ENCODE measurements around the gene COASY. TPM values are rescaled to one million over a fixed set of nuclear protein-coding genes. Genes with fewer than 3 reads are reported as not detected.
A peak's percentile ranks its signal among the peaks of the same experiment; 100 is the strongest.

COASY gene
- total RNA-seq, 1 experiment from 2014 or later = 131 TPM

GRCh38 chr17:42529061-42529460, 32.9 kb upstream of the COASY start:
- POLR2A ChIA-PET = no interaction called here
- ATAC-seq = no peak
- DNase-seq (ENCODE audit: low spot score) = no peak
- H3K9me3 Mint-ChIP-seq = no peaks in the 10 kb centered on the region
- no peak overlapping the region for H3K27ac Mint-ChIP-seq
- H3K4me3 Mint-ChIP-seq = no peak overlapping the region
- peaks cover 4% of the 10 kb centered on the region for H3K4me1 Mint-ChIP-seq
- peaks cover 32% of the 10 kb centered on the region for H3K27me3 Mint-ChIP-seq (ENCODE audit: low read depth)
- CTCF ChIA-PET = interaction anchor here (0.6 to 2.6 kb wide), 4 partner anchors 9 to 307 kb away, joined by 3 to 12 read pairs (median 8); no protein-coding TSS in a partner anchor
- H3K36me3 Mint-ChIP-seq = no peaks in the 10 kb centered on the region
- TF ChIP-seq, protein P1, sequence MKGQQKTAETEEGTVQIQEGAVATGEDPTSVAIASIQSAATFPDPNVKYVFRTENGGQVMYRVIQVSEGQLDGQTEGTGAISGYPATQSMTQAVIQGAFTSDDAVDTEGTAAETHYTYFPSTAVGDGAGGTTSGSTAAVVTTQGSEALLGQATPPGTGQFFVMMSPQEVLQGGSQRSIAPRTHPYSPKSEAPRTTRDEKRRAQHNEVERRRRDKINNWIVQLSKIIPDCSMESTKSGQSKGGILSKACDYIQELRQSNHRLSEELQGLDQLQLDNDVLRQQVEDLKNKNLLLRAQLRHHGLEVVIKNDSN (CRISPR knock-in tag; IDR thresholded peaks at IDR 0.05) = no peak
- TF ChIP-seq CBFB (CRISPR knock-in tag; IDR thresholded peaks at IDR 0.05; ENCODE audit: low read depth) (no peak), TEAD1 (CRISPR knock-in tag; IDR thresholded peaks at IDR 0.05) (no peak), NFYB (CRISPR knock-in tag; conservative IDR thresholded peaks at IDR 0.05; ENCODE audit: low read depth) (no peak), RORB (CRISPR knock-in tag; IDR thresholded peaks at IDR 0.05) (no peak), ERG (CRISPR knock-in tag; IDR thresholded peaks at IDR 0.05) (no peak), GTF2I (CRISPR knock-in tag; conservative IDR thresholded peaks at IDR 0.05) (no peak), ZNF423 (CRISPR knock-in tag; IDR thresholded peaks at IDR 0.05) (no peak), FOXK1 (CRISPR knock-in tag; IDR thresholded peaks at IDR 0.05) (no peak), ATF2 (CRISPR knock-in tag; IDR thresholded peaks at IDR 0.05; ENCODE audit: borderline replicate concordance, low read depth) (no peak), CTCF (IDR thresholded peaks at IDR 0.05) (no peak), ZNF263 (CRISPR knock-in tag; IDR thresholded peaks at IDR 0.05; ENCODE audit: low read depth) (no peak)
- TF ChIP-seq, protein P2, sequence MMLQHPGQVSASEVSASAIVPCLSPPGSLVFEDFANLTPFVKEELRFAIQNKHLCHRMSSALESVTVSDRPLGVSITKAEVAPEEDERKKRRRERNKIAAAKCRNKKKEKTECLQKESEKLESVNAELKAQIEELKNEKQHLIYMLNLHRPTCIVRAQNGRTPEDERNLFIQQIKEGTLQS (CRISPR knock-in tag; conservative IDR thresholded peaks at IDR 0.05) = no peak
- TF ChIP-seq, protein P3, sequence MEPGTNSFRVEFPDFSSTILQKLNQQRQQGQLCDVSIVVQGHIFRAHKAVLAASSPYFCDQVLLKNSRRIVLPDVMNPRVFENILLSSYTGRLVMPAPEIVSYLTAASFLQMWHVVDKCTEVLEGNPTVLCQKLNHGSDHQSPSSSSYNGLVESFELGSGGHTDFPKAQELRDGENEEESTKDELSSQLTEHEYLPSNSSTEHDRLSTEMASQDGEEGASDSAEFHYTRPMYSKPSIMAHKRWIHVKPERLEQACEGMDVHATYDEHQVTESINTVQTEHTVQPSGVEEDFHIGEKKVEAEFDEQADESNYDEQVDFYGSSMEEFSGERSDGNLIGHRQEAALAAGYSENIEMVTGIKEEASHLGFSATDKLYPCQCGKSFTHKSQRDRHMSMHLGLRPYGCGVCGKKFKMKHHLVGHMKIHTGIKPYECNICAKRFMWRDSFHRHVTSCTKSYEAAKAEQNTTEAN (CRISPR knock-in tag; IDR thresholded peaks at IDR 0.05) = no peak

DNA sequence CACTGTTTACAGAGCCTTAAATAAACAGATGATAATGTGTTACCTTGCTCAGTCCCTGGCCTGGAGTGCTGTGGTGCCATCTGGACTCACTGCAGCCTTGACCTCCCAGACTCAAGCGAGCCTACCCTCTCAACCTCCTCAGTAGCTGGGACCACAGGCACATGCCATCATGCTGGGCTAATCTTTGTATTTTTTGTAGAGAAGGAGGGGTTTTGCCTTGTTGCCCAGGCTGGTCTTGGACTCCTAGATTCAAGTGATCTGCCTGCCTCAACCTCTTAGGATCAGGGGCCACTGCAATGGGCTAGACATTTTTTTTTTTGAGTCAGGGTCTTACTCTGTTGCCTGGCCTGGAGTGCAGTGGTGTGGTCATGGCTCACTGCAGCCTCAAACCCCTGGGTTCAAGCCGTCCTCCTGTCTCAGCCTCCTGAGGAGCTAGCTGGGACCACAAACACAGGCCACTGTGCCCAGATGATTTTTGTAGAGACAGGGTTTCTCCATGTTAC, 30.9 kb upstream of the COASY start:
- H3K27me3 Mint-ChIP-seq (ENCODE audit: low read depth) = peaks cover 35% of the 10 kb centered on the region
- peaks cover 16% of the 10 kb centered on the region for H3K4me1 Mint-ChIP-seq
- no peak for DNase-seq (ENCODE audit: low spot score)
- H3K4me3 Mint-ChIP-seq = no peak overlapping the region
- ChIA-PET POLR2A (no interaction called here), CTCF (interaction anchor here (1.9 to 2.6 kb wide), 2 partner anchors 11 to 13 kb away, joined by 5 to 12 read pairs; no protein-coding TSS in a partner anchor)
- no peaks in the 10 kb centered on the region for H3K9me3 Mint-ChIP-seq
- no peak for ATAC-seq
- H3K27ac Mint-ChIP-seq = no peak overlapping the region
- H3K36me3 Mint-ChIP-seq = no peaks in the 10 kb centered on the region
- TF ChIP-seq CREM (CRISPR knock-in tag; IDR thresholded peaks at IDR 0.05) (no peak), GABPB1 (CRISPR knock-in tag; IDR thresholded peaks at IDR 0.05) (peak; percentile 71), FOXP1 (CRISPR knock-in tag; IDR thresholded peaks at IDR 0.05; ENCODE audit: borderline replicate concordance) (no peak), KAT7 (CRISPR knock-in tag; IDR thresholded peaks at IDR 0.05; ENCODE audit: borderline replicate concordance) (no peak)
- TF ChIP-seq, protein P3 (CRISPR knock-in tag; IDR thresholded peaks at IDR 0.05) = no peak

Data from WTC11 (cell line).